T-helper 1 cell treated with Interleukin-12 subunit alpha and Interleukin-12 subunit beta and Interleukin-4 antibody, amounts not matched to agents 30 ng/mL and 1 ng/mL, for 36 hours (primary cell): ENCODE results near the gene OSBPL8. TPM values are rescaled to one million over a fixed set of nuclear protein-coding genes. Genes with fewer than 3 reads are reported as not detected.

Experiments
- intact Hi-C: fragments of 100-400 bp; cut with micrococcal nuclease; formaldehyde crosslinking; loops from one replicate; pipeline ENCODE4 v1.15.1; 2024
- total RNA-seq: library from RNA; stranded (reverse); gene quantifications from 2 replicates; pipeline ENCODE4 v1.2.3, GENCODE V29; 2022

The OSBPL8 gene
- total RNA-seq, 1 donor from 2014 or later: 111 TPM

DNA sequence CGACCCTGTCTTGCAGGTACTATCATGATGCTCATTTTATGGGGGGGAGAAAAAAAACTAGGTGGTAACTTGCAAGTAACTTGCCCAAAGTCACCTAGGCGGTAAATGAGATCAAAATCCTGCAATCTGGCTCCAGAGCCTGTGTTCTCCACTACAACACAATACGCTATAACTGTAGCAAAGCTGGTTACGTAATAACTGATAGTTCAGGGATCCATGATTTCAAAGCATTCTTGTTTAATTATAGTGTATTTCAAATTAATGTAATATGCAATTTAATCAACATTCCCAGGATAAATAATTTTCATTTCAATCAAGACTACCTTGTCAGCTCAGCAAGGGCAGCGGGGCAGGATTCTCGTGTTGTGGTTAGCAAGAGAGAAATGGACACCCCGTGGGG lies 243.1 kb downstream of the OSBPL8 start:
- intact Hi-C loops: no loop called here

DNA sequence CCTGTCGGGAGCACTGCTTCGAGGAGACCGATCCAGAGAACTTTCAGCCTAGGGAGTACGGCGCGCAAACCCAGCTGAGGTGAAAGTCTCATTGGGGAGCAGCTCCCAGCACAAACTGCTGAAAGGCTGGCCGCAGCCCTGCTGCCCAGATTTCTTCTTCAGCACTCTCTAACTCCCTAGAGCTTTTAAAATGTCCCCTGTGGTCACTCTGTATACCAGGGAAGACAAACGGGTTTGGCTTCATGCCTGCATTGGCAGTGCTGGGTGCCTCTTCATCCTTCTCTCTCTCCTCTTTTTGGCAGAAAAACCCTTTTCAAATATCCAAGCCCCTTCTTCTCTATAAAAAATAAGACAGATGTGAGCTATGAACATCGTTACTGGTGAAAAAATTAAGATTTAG lies 246.3 kb downstream of the OSBPL8 start:
- intact Hi-C loops: no loop called here

DNA sequence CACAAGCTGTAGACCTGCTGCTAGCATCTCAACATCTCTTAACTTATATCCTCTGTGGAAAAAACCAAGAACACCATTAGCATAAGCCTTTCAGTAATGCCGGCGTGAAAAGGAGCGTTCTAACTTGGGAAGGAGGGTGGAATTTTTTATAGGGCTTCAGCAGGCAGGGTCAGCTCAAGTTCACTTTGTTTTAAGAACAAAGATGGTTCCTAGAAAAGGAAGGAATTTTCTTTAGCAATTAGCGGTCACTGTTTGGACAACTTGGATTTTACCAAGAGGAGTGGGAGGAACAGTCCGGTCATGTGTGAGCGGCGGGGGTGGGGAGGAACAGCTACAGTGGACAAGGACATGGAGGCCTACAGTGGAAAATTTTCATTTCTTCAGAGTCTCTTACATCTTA lies 247.3 kb downstream of the OSBPL8 start:
- intact Hi-C loops: no loop called here

DNA sequence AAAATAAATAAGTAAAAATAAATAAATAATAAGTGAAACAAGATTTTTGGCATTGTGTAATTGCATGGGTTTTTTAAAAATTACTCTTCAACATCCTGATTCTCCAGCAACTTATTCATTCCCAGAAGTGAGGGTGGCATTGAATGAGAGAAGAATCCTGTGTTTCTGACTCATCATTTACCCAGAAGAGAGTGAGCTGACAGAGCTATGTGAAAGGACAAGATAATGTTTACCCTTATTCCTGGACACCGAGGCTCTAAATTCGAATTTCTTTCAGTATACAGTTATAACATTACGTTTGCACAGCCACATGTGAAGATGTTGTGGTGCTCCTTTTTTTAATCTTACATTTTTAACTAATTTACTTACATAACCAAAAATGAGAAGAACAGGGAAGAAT lies 247.8 kb downstream of the OSBPL8 start:
- intact Hi-C loops: no loop called here

DNA sequence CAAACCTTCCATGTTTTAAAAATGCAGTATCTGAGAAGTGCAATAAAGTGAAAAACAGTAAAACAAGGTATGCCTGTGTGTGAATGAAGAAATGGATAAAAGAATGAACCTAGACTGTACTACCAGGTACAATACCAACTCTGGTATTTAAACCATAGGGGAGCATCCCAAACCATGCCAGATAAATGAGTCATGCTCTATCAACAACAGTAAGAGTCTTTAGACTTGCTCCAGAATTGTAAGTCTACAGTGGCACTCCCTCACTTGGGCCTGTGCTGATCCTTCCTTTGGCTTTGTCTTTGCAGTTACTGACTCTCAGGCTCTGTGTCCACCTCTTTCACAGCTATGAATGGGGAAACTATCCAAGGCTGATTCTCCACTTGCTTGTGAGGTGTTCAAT lies 249.5 kb downstream of the OSBPL8 start:
- intact Hi-C loops: no loop called here

DNA sequence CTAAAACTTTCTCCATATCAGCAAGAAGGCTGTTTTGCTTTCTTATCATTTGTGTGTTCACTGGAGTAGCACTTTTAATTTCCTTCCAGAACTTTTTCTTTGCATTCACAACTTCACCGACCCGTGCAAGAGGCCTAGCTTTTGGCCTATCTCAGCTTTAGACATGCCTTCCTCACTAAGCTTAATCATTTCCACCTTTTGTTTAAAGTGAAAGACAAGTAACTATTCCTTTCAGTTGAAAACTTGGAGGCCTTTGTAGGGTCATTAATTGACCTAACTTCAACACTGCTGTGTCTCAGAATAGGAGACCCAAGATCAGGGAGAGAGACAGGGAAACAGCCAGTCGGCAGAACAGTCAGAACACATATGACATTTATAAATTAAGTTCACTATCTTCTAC lies 250.7 kb downstream of the OSBPL8 start:
- intact Hi-C loops: no loop called here

DNA sequence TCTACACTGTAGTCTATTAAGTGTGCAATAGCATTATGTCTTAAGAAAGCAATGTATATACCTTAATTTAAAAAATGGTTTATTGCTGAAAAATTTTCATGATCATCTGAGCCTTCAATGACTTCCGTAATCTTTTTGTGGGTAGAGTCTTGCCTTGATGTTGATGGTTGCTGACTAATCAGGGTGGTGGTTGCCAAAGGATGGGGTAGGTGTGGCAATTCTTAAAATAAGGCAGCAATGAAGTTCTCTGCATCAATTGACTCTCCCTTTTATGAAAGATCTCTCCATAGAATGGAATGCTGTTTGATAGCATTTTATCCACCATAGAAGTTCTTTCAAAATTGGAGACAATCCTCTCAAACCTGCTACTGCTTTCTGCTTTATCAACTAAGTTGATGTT lies 252.5 kb downstream of the OSBPL8 start:
- intact Hi-C loops: no loop called here

DNA sequence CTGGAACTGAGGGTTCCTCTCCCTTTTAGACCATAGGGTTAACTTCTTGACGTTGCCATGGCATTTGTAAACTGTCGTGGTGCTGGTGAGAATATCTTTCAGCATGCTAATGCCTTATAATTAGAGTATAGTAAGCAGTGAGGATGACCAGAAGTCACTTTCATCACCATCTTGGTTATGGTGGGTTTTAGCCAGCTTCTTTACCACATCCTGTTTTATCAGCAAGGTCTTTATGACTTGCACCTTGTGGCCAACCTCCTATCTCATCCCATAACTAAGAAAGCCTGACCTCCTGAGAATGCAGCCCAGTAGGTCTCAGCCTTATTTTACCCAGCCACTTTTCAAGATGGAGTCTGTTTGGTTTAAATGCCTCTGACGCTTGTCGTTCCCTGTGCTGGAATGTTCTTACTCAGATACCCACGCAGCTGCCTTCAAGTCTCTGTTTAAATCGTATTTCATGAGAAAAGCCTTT lies 255.5 kb downstream of the OSBPL8 start:
- intact Hi-C loops: no loop called here

DNA sequence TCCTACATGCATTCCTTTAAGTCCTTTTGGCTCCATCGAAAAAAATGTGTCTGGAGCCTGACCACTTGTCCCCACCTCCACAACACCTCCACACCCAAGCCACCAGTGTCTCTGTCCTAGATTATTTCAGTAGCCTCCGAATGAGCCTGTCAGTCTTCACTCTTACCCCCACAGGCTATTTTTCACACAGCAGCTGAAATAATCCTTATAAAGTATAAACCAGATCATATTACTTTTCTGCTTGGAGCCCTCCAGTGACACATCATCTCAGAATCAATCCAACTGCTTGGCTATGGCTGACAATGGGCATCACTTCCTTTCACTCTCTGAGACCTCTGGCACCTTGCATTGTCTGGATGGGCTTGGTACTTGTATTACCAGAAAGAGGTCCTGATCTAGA lies 256.2 kb downstream of the OSBPL8 start:
- intact Hi-C loops: no loop called here

Other genes with a start within 250 kb of the OSBPL8 start
- gene BBS10, start 211.4 kb downstream of the OSBPL8 start, total RNA-seq: 4.5 and 5.3 TPM in 2 replicates
- 34.1 and 37.1 TPM in 2 replicates for gene ZDHHC17, start 204.3 kb upstream of the OSBPL8 start, total RNA-seq